Mesothelial cell of epicardium (in vitro differentiated cells): ENCODE data around the gene DLG4. TPM values are rescaled to one million over a fixed set of nuclear protein-coding genes. Genes with fewer than 3 reads are reported as not detected.

Experiments
- DNase-seq, 2 experiments: peaks; one replicate each; pipeline ENCODE4 v3.0.0; 2021; ENCODE audit warnings: low spot score in 2 of 2; ENCODE audit not compliant: unreplicated experiment in 2 of 2
- H3K27ac Mint-ChIP-seq: 2 replicates; pipeline ENCODE4 v1.8.0; 2021; ENCODE audit warnings: mixed read lengths
- H3K27me3 Mint-ChIP-seq: 2 replicates; pipeline ENCODE4 v1.8.0; 2021; ENCODE audit warnings: low read depth, mixed read lengths
- H3K36me3 Mint-ChIP-seq: 2 replicates; pipeline ENCODE4 v1.8.0; 2021; ENCODE audit warnings: mixed read lengths
- H3K4me1 Mint-ChIP-seq: 2 replicates; pipeline ENCODE4 v1.8.0; 2021; ENCODE audit warnings: mixed read lengths
- H3K4me3 Mint-ChIP-seq: 2 replicates; pipeline ENCODE4 v1.8.0; 2021; ENCODE audit warnings: mild to moderate bottlenecking, moderate library complexity, mixed read lengths
- H3K9me3 Mint-ChIP-seq: 2 replicates; pipeline ENCODE4 v1.8.0; 2021; ENCODE audit warnings: mixed read lengths
- CTCF ChIP-seq: fragments of 200-600 bp; sonication (generic); IDR thresholded peaks from one replicate; pipeline ENCODE4 v1.5.0; 2021; ENCODE audit warnings: antibody characterized with exemption; ENCODE audit not compliant: unreplicated experiment
- total RNA-seq: library from RNA; stranded (reverse); gene quantifications from 3 replicates; pipeline ENCODE4 v1.2.1, GENCODE V29; 2021

DLG4 gene
- total RNA-seq, 1 donor from 2014 or later, result 62.4 TPM

- DNase-seq, result peak in 1 of 2 experiments; percentile 62
- no peaks in the 10 kb centered on the region for H3K27me3 Mint-ChIP-seq
- no peaks in the 10 kb centered on the region for H3K9me3 Mint-ChIP-seq
- H3K4me3 Mint-ChIP-seq, result no peak overlapping the region
- peaks cover 2% of the 10 kb centered on the region for H3K4me1 Mint-ChIP-seq
- peak overlapping the region; percentile 34 for H3K27ac Mint-ChIP-seq
- TF ChIP-seq CTCF, result no peak
- H3K36me3 Mint-ChIP-seq, result peaks cover 27% of the 10 kb centered on the region
Measured at GRCh38 chr17:7191571-7192270, 27.9 kb downstream of the DLG4 start.

- no peak overlapping the region for H3K27ac Mint-ChIP-seq
Measured at GRCh38 chr17:7191069-7191468, 28.6 kb downstream of the DLG4 start.

GRCh38 chr17:7190276-7190917 lies 29.2 kb downstream of the DLG4 start:
- Mint-ChIP-seq H3K27ac (no peak overlapping the region), H3K9me3 (no peaks in the 10 kb centered on the region), H3K4me3 (no peak overlapping the region), H3K27me3 (no peaks in the 10 kb centered on the region), H3K36me3 (peaks cover 22% of the 10 kb centered on the region), H3K4me1 (peaks cover 2% of the 10 kb centered on the region)
- TF ChIP-seq CTCF, result no peak
- no peak for DNase-seq

More at GRCh38 chr17:7191069-7191468, 28.6 kb downstream of the DLG4 start:
- Mint-ChIP-seq H3K36me3 (peaks cover 24% of the 10 kb centered on the region), H3K4me1 (peaks cover 2% of the 10 kb centered on the region), H3K4me3 (no peak overlapping the region), H3K27me3 (no peaks in the 10 kb centered on the region), H3K9me3 (no peaks in the 10 kb centered on the region)
- TF ChIP-seq CTCF, result no peak
- DNase-seq, result no peak

GRCh38 chr17:7186241-7186640 lies 33.4 kb downstream of the DLG4 start:
- no peak overlapping the region for H3K27ac Mint-ChIP-seq
- H3K36me3 Mint-ChIP-seq, result peaks cover 4% of the 10 kb centered on the region
- DNase-seq, result no peak
- no peaks in the 10 kb centered on the region for H3K4me1 Mint-ChIP-seq
- H3K4me3 Mint-ChIP-seq, result no peak overlapping the region
- no peaks in the 10 kb centered on the region for H3K27me3 Mint-ChIP-seq
- H3K9me3 Mint-ChIP-seq, result no peaks in the 10 kb centered on the region
- TF ChIP-seq CTCF, result no peak

- Mint-ChIP-seq H3K9me3 (no peaks in the 10 kb centered on the region), H3K4me3 (no peak overlapping the region), H3K4me1 (no peaks in the 10 kb centered on the region), H3K27ac (no peak overlapping the region), H3K36me3 (peaks cover 3% of the 10 kb centered on the region), H3K27me3 (no peaks in the 10 kb centered on the region)
- no peak for TF ChIP-seq CTCF
- DNase-seq, result no peak
Measured at GRCh38 chr17:7184647-7185046, 35.0 kb downstream of the DLG4 start.
